Lower leg skin (tissue), 4 donors: ENCODE measurements around the gene INPP4B. TPM values are rescaled to one million over a fixed set of nuclear protein-coding genes. Genes with fewer than 3 reads are reported as not detected.

Experiments used
- DNase-seq, 2 donors: peaks; one replicate each; pipeline ENCODE4 v3.0.0-alpha.2; 2019; ENCODE audit warnings: low spot score in 2 of 2
- H3K4me3 ChIP-seq: fragments of 200-600 bp; sonication (generic); 2 replicates; pipeline ENCODE4 v1.5.1; 2017; ENCODE audit warnings: mild to moderate bottlenecking, low read depth; ENCODE audit not compliant: poor library complexity, severe bottlenecking
- CTCF ChIP-seq, 3 donors: fragments of 450-650 bp; IDR thresholded peaks; one replicate each; pipeline ENCODE4 v1.5.1; 2016; ENCODE audit warnings: antibody characterized with exemption in 3 of 3, mild to moderate bottlenecking in 3 of 3, moderate library complexity in 2 of 3
- POLR2A ChIP-seq, 2 donors: fragments of 450-650 bp; IDR thresholded peaks; one replicate each; pipeline ENCODE4 v1.6.1; 2016 to 2017; ENCODE audit warnings: antibody characterized with exemption in 2 of 2, mild to moderate bottlenecking in 1 of 2, moderate library complexity in 1 of 2
- WGBS, 2 donors: methylation state at CpG; one replicate each; pipeline ENCODE4 v1.1.5; 2018; 5-methylcytosine and 5-hydroxymethylcytosine counted together
- intact Hi-C: fragments of 100-400 bp; cut with DNase I; formaldehyde crosslinking; loops from one replicate; pipeline ENCODE4 v1.15.0; 2023; ENCODE audit warnings: low total_unique reads
- total RNA-seq, 4 donors: library from RNA; depleted of rRNA; stranded (reverse); fragments of >200 nt; gene quantifications; one replicate each; pipeline ENCODE4 v1.1.0, GENCODE V29; 2016

Gene INPP4B
- total RNA-seq, 4 donors from 2014 or later: 7.6 to 18.5 (median 17.6) TPM

GRCh38 chr4:142358656-142359055 lies 487.4 kb downstream of the INPP4B start:
- WGBS, 2 donors: 68% methylated on average over 4 of the region's 4 CpGs
- TF ChIP-seq CTCF (IDR thresholded peaks at IDR 0.05): no peak
- no peak for TF ChIP-seq POLR2A (IDR thresholded peaks at IDR 0.05)
- no peak overlapping the region for H3K4me3 ChIP-seq
- no peak for DNase-seq
- intact Hi-C loops: loop anchor here (10.0 kb wide), 1 partner anchor 486 kb away; the partner anchor contains the start of gene INPP4B

- DNase-seq: no peak
- TF ChIP-seq CTCF (IDR thresholded peaks at IDR 0.05) (no peak), POLR2A (IDR thresholded peaks at IDR 0.05) (no peak)
- no peak overlapping the region for H3K4me3 ChIP-seq
- intact Hi-C loops: loop anchor here (10.0 kb wide), 1 partner anchor 488 kb away; the partner anchor contains the start of gene INPP4B
- WGBS, 2 donors: 94 to 97% methylated on average over 1 of the region's 1 CpG
Measured at GRCh38 chr4:142356801-142357200, 489.3 kb downstream of the INPP4B start.

- DNase-seq: no peak
- intact Hi-C loops: loop anchor here (10.0 kb wide), 1 partner anchor 489 kb away; the partner anchor contains the start of gene INPP4B
- H3K4me3 ChIP-seq: no peak overlapping the region
- no peak for TF ChIP-seq POLR2A (IDR thresholded peaks at IDR 0.05)
- TF ChIP-seq CTCF (IDR thresholded peaks at IDR 0.05): no peak
Measured at GRCh38 chr4:142356118-142356759, 489.9 kb downstream of the INPP4B start.

- no peak for DNase-seq
- H3K4me3 ChIP-seq: no peak overlapping the region
- 50 to 53% methylated on average over 1 of the region's 1 CpG for WGBS, 2 donors
- no peak for TF ChIP-seq POLR2A (IDR thresholded peaks at IDR 0.05)
- no peak for TF ChIP-seq CTCF (IDR thresholded peaks at IDR 0.05)
- intact Hi-C loops: loop anchor here (10.0 kb wide), 1 partner anchor 489 kb away; the partner anchor contains the start of gene INPP4B
Measured at GRCh38 chr4:142355421-142355930, 490.6 kb downstream of the INPP4B start.

- DNase-seq: no peak
- H3K4me3 ChIP-seq: no peak overlapping the region
- intact Hi-C loops: loop anchor here (10.0 kb wide), 1 partner anchor 490 kb away; the partner anchor contains the start of gene INPP4B
- WGBS, 2 donors: 73 to 80% methylated on average over 8 of the region's 8 CpGs
- TF ChIP-seq CTCF (IDR thresholded peaks at IDR 0.05): no peak
- no peak for TF ChIP-seq POLR2A (IDR thresholded peaks at IDR 0.05)
Measured at GRCh38 chr4:142354794-142355420, 491.2 kb downstream of the INPP4B start.
